ENCODE data around the gene UBC.
A peak's percentile ranks its signal among the peaks of the same experiment; 100 is the strongest.
"Not testable (repeated sequence)": the region's sequence is repeated elsewhere in the genome, so short reads cannot be mapped to it uniquely, and the experiment has no call there.

UBC gene

DNA sequence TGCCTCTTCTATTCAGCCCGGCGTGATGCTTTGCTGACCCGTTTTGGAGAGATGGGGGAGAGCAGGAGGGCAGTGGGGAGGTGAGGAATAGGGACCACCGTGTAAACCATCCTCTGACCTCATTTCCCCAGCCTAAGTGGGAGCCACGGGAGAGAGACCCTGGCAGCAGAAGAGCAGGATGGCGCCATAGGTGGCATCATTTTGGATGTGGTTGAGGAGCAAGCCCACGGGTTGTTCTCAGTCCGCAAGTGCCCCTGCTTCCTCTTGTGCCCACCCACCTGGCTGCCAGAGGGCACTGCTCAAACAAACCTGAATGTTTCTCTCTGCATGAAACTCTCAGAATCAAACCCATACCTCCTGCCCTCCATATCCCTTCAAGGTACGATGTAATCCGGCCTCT, 10.7 kb upstream of the UBC start:
- TF ChIP-seq, protein P1, sequence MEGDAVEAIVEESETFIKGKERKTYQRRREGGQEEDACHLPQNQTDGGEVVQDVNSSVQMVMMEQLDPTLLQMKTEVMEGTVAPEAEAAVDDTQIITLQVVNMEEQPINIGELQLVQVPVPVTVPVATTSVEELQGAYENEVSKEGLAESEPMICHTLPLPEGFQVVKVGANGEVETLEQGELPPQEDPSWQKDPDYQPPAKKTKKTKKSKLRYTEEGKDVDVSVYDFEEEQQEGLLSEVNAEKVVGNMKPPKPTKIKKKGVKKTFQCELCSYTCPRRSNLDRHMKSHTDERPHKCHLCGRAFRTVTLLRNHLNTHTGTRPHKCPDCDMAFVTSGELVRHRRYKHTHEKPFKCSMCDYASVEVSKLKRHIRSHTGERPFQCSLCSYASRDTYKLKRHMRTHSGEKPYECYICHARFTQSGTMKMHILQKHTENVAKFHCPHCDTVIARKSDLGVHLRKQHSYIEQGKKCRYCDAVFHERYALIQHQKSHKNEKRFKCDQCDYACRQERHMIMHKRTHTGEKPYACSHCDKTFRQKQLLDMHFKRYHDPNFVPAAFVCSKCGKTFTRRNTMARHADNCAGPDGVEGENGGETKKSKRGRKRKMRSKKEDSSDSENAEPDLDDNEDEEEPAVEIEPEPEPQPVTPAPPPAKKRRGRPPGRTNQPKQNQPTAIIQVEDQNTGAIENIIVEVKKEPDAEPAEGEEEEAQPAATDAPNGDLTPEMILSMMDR (IDR thresholded peaks at IDR 0.05; ENCODE audit: insufficient read depth, low read length, missing control alignments): no peak
- ChIA-PET POLR2A (interaction anchor here (3.4 kb wide), 1 partner anchor 8 kb away, joined by 23 read pairs; no protein-coding TSS in a partner anchor), CTCF (interaction anchor here (1.7 kb wide), 1 partner anchor 9 kb away, joined by 6 read pairs; no protein-coding TSS in a partner anchor)
- no peak for DNase-seq (ENCODE audit: low read depth, low spot score)
- H3K4me3 ChIP-seq (ENCODE audit: low read depth, low read length): no peak overlapping the region

DNA sequence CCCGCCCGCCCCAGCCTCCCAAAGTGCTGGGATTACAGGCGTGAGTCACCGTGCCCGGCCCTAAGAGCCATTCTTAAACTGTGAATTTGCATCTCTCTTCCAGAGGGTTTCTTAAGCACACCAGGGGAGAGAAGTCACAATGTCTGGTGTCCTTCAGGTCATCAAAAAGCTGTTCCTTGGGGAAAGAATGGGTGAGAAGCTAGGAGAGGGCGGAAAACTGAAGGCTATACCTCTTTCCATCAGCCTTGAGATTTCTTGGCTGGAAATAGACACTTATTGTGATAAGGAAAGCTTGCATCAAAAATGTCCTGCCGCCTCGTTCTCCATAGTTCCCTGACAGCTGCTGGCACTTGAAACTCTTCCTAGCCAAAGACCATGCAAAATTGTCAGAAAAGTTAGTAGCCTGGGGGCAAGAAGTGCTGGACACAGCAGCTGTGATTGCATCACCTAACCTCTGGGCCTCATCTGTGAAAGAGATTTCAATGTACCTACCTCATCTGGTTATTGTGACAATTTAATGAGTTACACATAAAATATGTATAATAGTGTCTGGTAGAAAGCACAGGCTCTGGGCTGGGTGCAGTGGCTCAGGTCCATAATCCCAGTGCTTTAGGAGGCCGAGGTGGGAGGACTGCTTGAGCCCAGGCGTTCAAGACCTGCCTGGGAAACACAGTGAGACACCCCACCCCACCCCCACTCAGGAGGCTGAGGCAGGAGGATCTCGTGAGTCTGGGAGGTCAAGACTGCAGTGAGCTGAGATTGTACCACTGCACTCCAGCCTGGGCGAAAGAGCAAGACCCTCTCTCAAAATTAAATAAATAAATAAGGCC, 9.7 kb upstream of the UBC start:
- H3K4me3 ChIP-seq (ENCODE audit: low read depth, low read length): no peak overlapping the region
- ChIA-PET CTCF (interaction anchor here (1.2 to 2.5 kb wide), 3 partner anchors 8 to 18 kb away, joined by 5 to 13 read pairs (median 6); no protein-coding TSS in a partner anchor), POLR2A (interaction anchor here (0.6 to 1.0 kb wide), 2 partner anchors 10 to 133 kb away, joined by 3 to 10 read pairs; partner anchors contain the start of gene UBC)
- TF ChIP-seq, protein P1 (IDR thresholded peaks at IDR 0.05; ENCODE audit: insufficient read depth, low read length, missing control alignments): no peak
- DNase-seq (ENCODE audit: low read depth, low spot score): no peak

DNA sequence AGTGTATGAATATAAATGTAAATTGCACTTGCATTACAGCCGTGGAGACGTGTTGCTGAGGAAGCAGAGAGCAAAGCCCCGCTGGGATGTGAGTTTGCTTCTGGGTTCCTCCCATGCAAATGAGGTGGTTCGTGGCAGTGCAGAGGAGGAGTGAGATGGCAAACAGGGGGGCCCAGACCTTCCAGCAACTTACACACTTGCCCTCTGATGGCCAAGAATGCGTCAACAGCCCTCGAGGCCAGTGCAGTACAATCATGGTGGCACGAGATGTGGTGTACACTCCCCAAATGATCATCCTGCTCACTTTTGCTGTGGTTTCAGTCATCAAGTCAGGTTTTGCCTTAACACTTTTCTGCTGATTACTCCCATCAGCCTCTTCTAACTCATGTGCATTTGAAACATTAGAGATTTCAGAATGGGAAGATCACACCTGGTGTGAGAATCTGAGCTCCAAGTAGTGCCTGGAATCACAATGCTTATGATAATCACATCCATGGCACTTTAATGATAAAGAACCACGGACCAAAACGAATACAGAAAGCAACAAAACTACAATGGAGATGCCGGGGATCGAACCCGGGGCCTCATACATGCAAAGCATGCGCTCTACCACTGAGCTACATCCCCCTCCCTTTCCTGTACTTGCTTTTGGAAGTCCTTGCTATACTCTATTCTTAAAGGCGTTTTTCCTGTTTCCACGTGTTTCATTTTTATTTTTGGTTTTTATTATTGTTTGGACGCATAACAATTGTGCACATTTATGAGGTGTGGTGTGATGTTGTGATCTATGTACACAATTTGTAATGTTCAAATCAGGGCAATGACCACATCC, 7.0 kb upstream of the UBC start:
- POLR2A ChIA-PET: interaction anchor here (0.6 to 1.0 kb wide), 3 partner anchors 10 to 398 kb away, joined by 3 to 5 read pairs (median 3); no protein-coding TSS in a partner anchor
- CTCF ChIA-PET: interaction anchor here (1.2 to 6.1 kb wide), 3 partner anchors 13 to 19 kb away, joined by 6 to 38 read pairs (median 9); no protein-coding TSS in a partner anchor
- TF ChIP-seq, protein P1 (IDR thresholded peaks at IDR 0.05; ENCODE audit: insufficient read depth, low read length, missing control alignments): no peak
- peak overlapping the region; percentile 52 for H3K4me3 ChIP-seq (ENCODE audit: low read depth, low read length)
- no peak for DNase-seq (ENCODE audit: low read depth, low spot score)

DNA sequence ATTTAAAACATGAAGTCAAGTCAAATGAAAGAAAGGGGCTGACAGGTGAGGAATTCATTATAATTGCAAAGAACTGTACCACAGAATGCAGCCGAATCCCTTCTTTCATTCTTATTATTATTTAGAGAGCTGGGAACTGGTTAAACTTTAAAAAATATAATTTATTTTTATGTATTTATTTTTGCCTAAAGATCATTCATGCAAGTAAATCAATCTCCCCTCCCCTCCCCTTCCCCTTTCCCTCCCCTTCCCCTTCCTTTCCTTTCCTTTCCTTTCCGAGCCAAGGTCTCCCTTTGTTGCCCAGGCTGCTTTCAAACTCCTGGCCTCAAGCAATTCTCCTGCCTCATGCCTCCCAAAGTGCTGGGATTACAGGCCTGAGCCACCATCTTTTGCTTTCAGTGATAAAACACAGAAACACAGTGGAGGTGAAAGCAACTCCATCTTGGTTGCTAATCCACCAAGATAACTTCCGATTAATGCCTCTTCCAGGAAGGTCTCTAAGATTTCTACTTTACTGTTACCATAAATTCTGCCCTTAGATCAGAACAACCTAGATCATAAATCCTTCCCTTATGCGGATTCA, 6.0 kb upstream of the UBC start:
- CTCF ChIA-PET: interaction anchor here (2.4 to 6.1 kb wide), 2 partner anchors 15 to 20 kb away, joined by 13 to 38 read pairs; no protein-coding TSS in a partner anchor
- POLR2A ChIA-PET: no interaction called here
- DNase-seq (ENCODE audit: low read depth, low spot score): no peak
- no peak overlapping the region for H3K4me3 ChIP-seq (ENCODE audit: low read depth, low read length)
- TF ChIP-seq, protein P1 (IDR thresholded peaks at IDR 0.05; ENCODE audit: insufficient read depth, low read length, missing control alignments): no peak

DNA sequence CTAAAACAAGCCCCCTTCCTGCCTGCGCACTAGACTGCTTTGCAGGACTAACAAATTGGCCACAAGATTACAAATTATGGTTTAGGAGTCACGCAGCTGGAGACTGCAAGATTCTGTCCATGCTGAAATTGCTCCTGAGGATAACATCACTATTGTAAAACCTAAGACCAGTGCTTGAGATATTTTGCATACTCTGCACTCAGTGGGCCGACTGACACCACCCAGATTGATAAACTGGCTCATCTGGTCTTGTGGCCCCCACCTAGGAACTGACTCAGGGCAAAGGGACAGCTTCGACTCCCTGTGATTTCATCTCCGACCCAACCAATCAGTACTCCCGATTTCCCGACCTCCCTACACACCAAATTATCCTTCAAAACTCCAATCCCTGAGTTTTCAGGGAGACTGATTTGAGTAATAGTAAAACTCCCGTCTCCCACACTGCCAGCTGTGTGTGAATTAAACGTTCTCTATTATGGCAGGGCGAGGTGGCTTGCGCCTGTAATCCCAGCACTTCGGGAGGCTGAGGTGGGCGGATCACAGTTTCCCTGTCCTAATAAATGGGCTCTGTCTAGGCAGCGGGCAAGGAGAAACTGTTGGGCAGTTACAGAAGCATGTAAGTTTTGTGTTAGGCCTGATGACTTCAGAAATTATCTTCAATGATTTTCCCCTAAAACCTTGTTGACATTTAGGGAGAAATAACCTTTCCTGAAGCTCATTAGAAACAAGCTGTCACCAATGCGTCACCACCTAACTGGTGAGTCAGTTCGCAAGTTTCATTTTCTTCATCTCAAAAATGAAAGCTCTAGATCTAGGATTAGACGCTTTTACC, 5.3 kb upstream of the UBC start:
- POLR2A ChIA-PET: no interaction called here
- no peak for DNase-seq (ENCODE audit: low read depth, low spot score)

DNA sequence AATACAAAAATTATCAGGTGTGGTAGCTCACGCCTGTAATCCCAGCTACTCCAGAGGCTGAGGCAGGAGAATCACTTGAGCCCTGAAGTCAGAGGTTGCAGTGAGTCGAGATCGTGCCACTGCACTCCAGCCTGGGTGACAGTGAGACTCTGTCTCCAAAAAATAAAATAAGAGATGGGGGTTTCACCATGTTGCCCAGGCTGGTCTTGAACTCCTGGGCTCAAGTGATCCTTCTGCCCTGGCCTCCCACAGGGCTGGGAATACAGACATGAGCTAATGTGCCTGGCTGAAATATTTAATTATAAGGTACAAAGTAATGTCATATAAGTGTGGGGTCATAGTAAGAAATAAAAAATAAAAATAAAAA, 4.2 kb upstream of the UBC start:
- POLR2A ChIA-PET: interaction anchor here (3.4 kb wide), 1 partner anchor 8 kb away, joined by 23 read pairs; no protein-coding TSS in a partner anchor
- DNase-seq (ENCODE audit: low read depth, low spot score); H3K4me3 ChIP-seq (ENCODE audit: low read depth, low read length): not testable (repeated sequence)
- CTCF ChIA-PET: interaction anchor here (2.4 to 6.1 kb wide), 2 partner anchors 13 to 22 kb away, joined by 13 to 38 read pairs; no protein-coding TSS in a partner anchor

More for the DNA sequence above, 5.3 kb upstream of the UBC start:
- TF ChIP-seq, protein P1 (IDR thresholded peaks at IDR 0.05; ENCODE audit: insufficient read depth, low read length, missing control alignments): no peak
- no peak overlapping the region for H3K4me3 ChIP-seq (ENCODE audit: low read depth, low read length)
- CTCF ChIA-PET: interaction anchor here (2.4 to 6.1 kb wide), 2 partner anchors 14 to 21 kb away, joined by 13 to 38 read pairs; no protein-coding TSS in a partner anchor
